ENCODE results near the gene TTC33.
"Not testable (repeated sequence)": the region's sequence is repeated elsewhere in the genome, so short reads cannot be mapped to it uniquely, and the experiment has no call there.

TTC33 gene

GRCh38 chr5:40792691-40793090 is 36.9 kb upstream of the TTC33 start:
- H3K4me1 ChIP-seq (ENCODE audit: control insufficient read depth, insufficient read depth, low read length); H3K9me3 ChIP-seq (ENCODE audit: control insufficient read depth, insufficient read depth, low read depth, low read length); H3K9ac ChIP-seq (ENCODE audit: low read length); H3K4me3 ChIP-seq (ENCODE audit: low read depth, low read length); H3K27ac ChIP-seq (ENCODE audit: low read depth, low read length); H3K27me3 ChIP-seq (ENCODE audit: control insufficient read depth, insufficient read depth, low read length): not testable (repeated sequence)
- H3K36me3 ChIP-seq (ENCODE audit: control insufficient read depth, insufficient read depth, low read length) = peaks cover 18% of the 10 kb centered on the region; the same call in 1 of the 2 replicates

- Histone ChIP-seq H3K27ac (ENCODE audit: low read depth, low read length) (no peak overlapping the region), H3K4me1 (ENCODE audit: control insufficient read depth, insufficient read depth, low read length) (no peaks in the 10 kb centered on the region), H3K4me3 (ENCODE audit: low read depth, low read length) (no peak overlapping the region), H3K27me3 (ENCODE audit: control insufficient read depth, insufficient read depth, low read length) (no peaks in the 10 kb centered on the region), H3K9me3 (ENCODE audit: control insufficient read depth, insufficient read depth, low read depth, low read length) (peaks cover 3% of the 10 kb centered on the region; the same call in 1 of the 2 replicates), H3K36me3 (ENCODE audit: control insufficient read depth, insufficient read depth, low read length) (peaks cover 18% of the 10 kb centered on the region; the same call in 1 of the 2 replicates), H3K9ac (ENCODE audit: low read length) (no peak overlapping the region)
These were observed 36.0 kb upstream of the TTC33 start for GRCh38 chr5:40791715-40792139.

DNA sequence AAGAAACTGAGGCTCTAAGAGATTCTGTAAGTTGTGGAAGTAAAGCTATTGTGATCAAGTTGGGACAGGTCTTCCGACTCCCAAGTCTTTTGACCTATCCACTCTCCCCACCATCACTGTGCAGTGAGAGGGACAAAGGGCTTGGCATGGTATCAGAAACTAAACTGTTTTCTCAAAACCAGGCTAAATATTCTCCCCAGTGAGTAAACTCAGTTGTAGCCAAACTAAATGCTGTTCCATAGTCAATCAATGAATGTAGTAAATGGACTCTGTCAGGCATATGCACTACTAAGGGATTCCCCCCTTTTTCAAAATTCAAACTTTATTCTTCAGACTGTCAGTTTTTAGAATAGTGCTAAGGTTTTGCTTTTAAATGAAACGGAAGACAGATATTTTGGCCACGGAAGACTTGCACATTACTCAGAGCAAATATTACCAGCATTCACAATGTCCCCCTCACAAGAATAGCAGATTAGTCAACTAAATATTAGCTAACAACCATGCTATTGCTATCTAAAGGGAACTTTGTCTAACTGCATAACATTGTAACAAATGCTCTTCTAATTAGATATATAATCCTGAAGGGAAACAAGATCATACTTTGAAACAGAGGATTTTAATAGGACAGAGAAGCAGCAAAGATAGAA is 35.3 kb upstream of the TTC33 start:
- H3K4me3 ChIP-seq (ENCODE audit: low read depth, low read length) = no peak overlapping the region
- H3K27me3 ChIP-seq (ENCODE audit: control insufficient read depth, insufficient read depth, low read length) = no peaks in the 10 kb centered on the region
- peaks cover 3% of the 10 kb centered on the region; the same call in 1 of the 2 replicates for H3K9me3 ChIP-seq (ENCODE audit: control insufficient read depth, insufficient read depth, low read depth, low read length)
- peaks cover 18% of the 10 kb centered on the region; the same call in 1 of the 2 replicates for H3K36me3 ChIP-seq (ENCODE audit: control insufficient read depth, insufficient read depth, low read length)
- H3K9ac ChIP-seq (ENCODE audit: low read length) = no peak overlapping the region
- no peak overlapping the region for H3K27ac ChIP-seq (ENCODE audit: low read depth, low read length)
- no peaks in the 10 kb centered on the region for H3K4me1 ChIP-seq (ENCODE audit: control insufficient read depth, insufficient read depth, low read length)

DNA sequence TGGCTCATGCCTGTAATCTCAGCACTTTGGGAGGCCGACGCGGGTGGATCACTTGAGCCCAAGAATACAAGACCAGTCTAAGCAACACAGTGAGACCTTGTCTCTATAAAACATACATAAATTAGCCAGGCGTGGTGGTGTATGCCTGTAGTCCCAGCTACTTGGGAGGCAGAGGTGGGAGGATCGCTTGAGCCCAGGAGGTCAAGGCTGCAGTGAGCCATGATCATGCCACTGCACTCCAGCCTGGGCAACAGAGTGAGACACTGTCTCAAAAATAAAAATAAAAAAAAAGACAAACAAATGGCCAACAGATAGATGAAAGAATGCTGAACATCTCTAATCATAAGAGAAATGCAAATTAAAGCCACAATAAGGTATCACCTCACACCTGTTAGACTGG is 33.2 kb upstream of the TTC33 start:
- H3K27ac ChIP-seq (ENCODE audit: low read depth, low read length); H3K27me3 ChIP-seq (ENCODE audit: control insufficient read depth, insufficient read depth, low read length); H3K9ac ChIP-seq (ENCODE audit: low read length); H3K4me1 ChIP-seq (ENCODE audit: control insufficient read depth, insufficient read depth, low read length); H3K9me3 ChIP-seq (ENCODE audit: control insufficient read depth, insufficient read depth, low read depth, low read length); H3K4me3 ChIP-seq (ENCODE audit: low read depth, low read length): not testable (repeated sequence)
- peaks cover 12% of the 10 kb centered on the region; the same call in 1 of the 2 replicates for H3K36me3 ChIP-seq (ENCODE audit: control insufficient read depth, insufficient read depth, low read length)

- Histone ChIP-seq H3K4me3 (ENCODE audit: low read depth, low read length) (no peak overlapping the region), H3K4me1 (ENCODE audit: control insufficient read depth, insufficient read depth, low read length) (no peaks in the 10 kb centered on the region), H3K27ac (ENCODE audit: low read depth, low read length) (no peak overlapping the region), H3K27me3 (ENCODE audit: control insufficient read depth, insufficient read depth, low read length) (no peaks in the 10 kb centered on the region), H3K9me3 (ENCODE audit: control insufficient read depth, insufficient read depth, low read depth, low read length) (peaks cover 3% of the 10 kb centered on the region; the same call in 1 of the 2 replicates), H3K9ac (ENCODE audit: low read length) (no peak overlapping the region), H3K36me3 (ENCODE audit: control insufficient read depth, insufficient read depth, low read length) (peaks cover 12% of the 10 kb centered on the region; the same call in 1 of the 2 replicates)
These were observed 32.2 kb upstream of the TTC33 start for GRCh38 chr5:40787986-40788385.

DNA sequence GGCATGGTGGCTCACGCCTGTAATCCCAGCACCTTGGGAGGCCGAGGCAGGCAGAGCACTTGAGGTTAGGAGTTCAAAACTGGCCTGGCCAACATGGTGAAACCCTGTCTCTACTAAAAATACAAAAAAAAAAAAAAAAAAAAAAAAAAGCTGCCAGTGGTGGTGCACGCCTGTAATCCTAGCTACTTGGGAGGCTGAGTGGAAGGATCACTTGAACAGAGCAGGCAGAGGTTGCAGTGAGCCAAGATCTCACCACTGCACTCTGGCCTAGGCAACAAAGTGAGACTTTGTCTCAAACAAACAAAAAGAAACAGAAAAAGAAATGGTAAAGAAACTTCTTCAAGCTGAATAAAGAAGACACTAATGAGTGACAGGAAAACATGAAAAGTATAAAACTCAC is 30.9 kb upstream of the TTC33 start:
- H3K36me3 ChIP-seq (ENCODE audit: control insufficient read depth, insufficient read depth, low read length) = peaks cover 12% of the 10 kb centered on the region; the same call in 1 of the 2 replicates
- not testable (repeated sequence) for H3K9me3 ChIP-seq (ENCODE audit: control insufficient read depth, insufficient read depth, low read depth, low read length); H3K27me3 ChIP-seq (ENCODE audit: control insufficient read depth, insufficient read depth, low read length); H3K4me1 ChIP-seq (ENCODE audit: control insufficient read depth, insufficient read depth, low read length); H3K4me3 ChIP-seq (ENCODE audit: low read depth, low read length); H3K9ac ChIP-seq (ENCODE audit: low read length); H3K27ac ChIP-seq (ENCODE audit: low read depth, low read length)

DNA sequence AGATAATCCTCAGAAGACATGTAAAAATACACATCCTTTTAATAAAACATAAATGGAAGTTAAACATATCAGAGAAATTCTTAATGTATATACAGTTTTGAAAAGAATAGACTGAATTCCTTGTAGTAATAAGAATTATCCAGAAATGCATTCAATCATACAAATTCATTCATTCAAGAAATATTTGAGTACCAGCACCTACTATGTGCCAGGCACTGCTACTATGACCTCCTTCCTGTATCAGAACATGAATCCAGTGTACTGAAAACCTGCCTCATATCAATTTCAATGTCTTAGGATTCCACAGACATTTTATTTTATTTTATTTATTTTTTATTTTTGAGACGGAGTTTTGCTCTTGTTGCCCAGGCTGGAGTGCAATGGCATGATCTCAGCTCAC is 29.2 kb upstream of the TTC33 start:
- Histone ChIP-seq H3K36me3 (ENCODE audit: control insufficient read depth, insufficient read depth, low read length) (peaks cover 10% of the 10 kb centered on the region; the same call in 1 of the 2 replicates), H3K9me3 (ENCODE audit: control insufficient read depth, insufficient read depth, low read depth, low read length) (peaks cover 3% of the 10 kb centered on the region; the same call in 1 of the 2 replicates), H3K4me3 (ENCODE audit: low read depth, low read length) (no peak overlapping the region), H3K4me1 (ENCODE audit: control insufficient read depth, insufficient read depth, low read length) (no peaks in the 10 kb centered on the region), H3K27ac (ENCODE audit: low read depth, low read length) (no peak overlapping the region), H3K27me3 (ENCODE audit: control insufficient read depth, insufficient read depth, low read length) (no peaks in the 10 kb centered on the region), H3K9ac (ENCODE audit: low read length) (no peak overlapping the region)

GRCh38 chr5:40784027-40784653 is 28.4 kb upstream of the TTC33 start:
- no peak overlapping the region for H3K9ac ChIP-seq (ENCODE audit: low read length)

DNA sequence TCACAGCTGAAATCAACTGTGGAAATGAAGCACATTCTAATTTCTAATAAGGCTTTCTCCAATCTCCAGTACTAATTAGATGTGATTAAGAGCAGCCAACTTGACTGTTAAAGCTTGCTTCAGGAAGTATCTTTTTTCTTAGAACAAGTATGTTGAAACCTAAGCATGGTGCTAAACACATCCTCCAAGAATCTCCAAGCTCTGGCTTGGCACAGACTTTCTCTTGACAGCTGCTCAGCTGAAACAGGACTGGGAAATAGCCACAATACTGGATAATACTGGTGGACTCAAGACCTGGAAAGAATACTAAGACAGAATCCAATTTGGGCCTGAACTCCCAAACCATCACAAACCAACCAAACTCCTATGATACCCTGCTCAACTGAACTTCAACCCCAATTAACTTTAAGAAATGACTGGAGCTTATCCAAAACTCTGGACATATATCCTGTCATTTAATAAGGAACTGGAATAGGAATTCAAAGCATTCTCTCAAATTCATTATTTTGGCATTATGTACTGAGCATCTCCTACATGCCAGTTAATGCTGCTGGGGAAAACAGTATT is 26.2 kb upstream of the TTC33 start:
- Histone ChIP-seq H3K4me1 (ENCODE audit: control insufficient read depth, insufficient read depth, low read length) (no peaks in the 10 kb centered on the region), H3K4me3 (ENCODE audit: low read depth, low read length) (no peak overlapping the region), H3K36me3 (ENCODE audit: control insufficient read depth, insufficient read depth, low read length) (no peaks in the 10 kb centered on the region; the same call in 1 of the 2 replicates), H3K27me3 (ENCODE audit: control insufficient read depth, insufficient read depth, low read length) (no peaks in the 10 kb centered on the region), H3K9me3 (ENCODE audit: control insufficient read depth, insufficient read depth, low read depth, low read length) (no peaks in the 10 kb centered on the region), H3K9ac (ENCODE audit: low read length) (no peak overlapping the region), H3K27ac (ENCODE audit: low read depth, low read length) (no peak overlapping the region)

More at GRCh38 chr5:40784027-40784653, 28.4 kb upstream of the TTC33 start:
- peaks cover 10% of the 10 kb centered on the region; the same call in 1 of the 2 replicates for H3K36me3 ChIP-seq (ENCODE audit: control insufficient read depth, insufficient read depth, low read length)
- H3K27me3 ChIP-seq (ENCODE audit: control insufficient read depth, insufficient read depth, low read length) = no peaks in the 10 kb centered on the region
- H3K4me3 ChIP-seq (ENCODE audit: low read depth, low read length) = no peak overlapping the region
- H3K9me3 ChIP-seq (ENCODE audit: control insufficient read depth, insufficient read depth, low read depth, low read length) = peaks cover 3% of the 10 kb centered on the region; the same call in 1 of the 2 replicates
- no peaks in the 10 kb centered on the region for H3K4me1 ChIP-seq (ENCODE audit: control insufficient read depth, insufficient read depth, low read length)
- H3K27ac ChIP-seq (ENCODE audit: low read depth, low read length) = no peak overlapping the region

GRCh38 chr5:40780858-40781257 is 25.1 kb upstream of the TTC33 start:
- no peaks in the 10 kb centered on the region for H3K27me3 ChIP-seq (ENCODE audit: control insufficient read depth, insufficient read depth, low read length)
- H3K27ac ChIP-seq (ENCODE audit: low read depth, low read length) = no peak overlapping the region
- H3K9me3 ChIP-seq (ENCODE audit: control insufficient read depth, insufficient read depth, low read depth, low read length) = no peaks in the 10 kb centered on the region
- peaks cover 9% of the 10 kb centered on the region for H3K36me3 ChIP-seq (ENCODE audit: control insufficient read depth, insufficient read depth, low read length)
- no peak overlapping the region for H3K4me3 ChIP-seq (ENCODE audit: low read depth, low read length)
- H3K4me1 ChIP-seq (ENCODE audit: control insufficient read depth, insufficient read depth, low read length) = no peaks in the 10 kb centered on the region
- no peak overlapping the region for H3K9ac ChIP-seq (ENCODE audit: low read length)

- Histone ChIP-seq H3K9ac (ENCODE audit: low read length) (no peak overlapping the region), H3K4me1 (ENCODE audit: control insufficient read depth, insufficient read depth, low read length) (no peaks in the 10 kb centered on the region), H3K27me3 (ENCODE audit: control insufficient read depth, insufficient read depth, low read length) (no peaks in the 10 kb centered on the region), H3K9me3 (ENCODE audit: control insufficient read depth, insufficient read depth, low read depth, low read length) (no peaks in the 10 kb centered on the region), H3K36me3 (ENCODE audit: control insufficient read depth, insufficient read depth, low read length) (peaks cover 16% of the 10 kb centered on the region), H3K4me3 (ENCODE audit: low read depth, low read length) (no peak overlapping the region), H3K27ac (ENCODE audit: low read depth, low read length) (no peak overlapping the region)
These were observed 24.4 kb upstream of the TTC33 start for GRCh38 chr5:40780199-40780598.
